ENCODE measurements around the gene ALPK3.
A peak's percentile ranks its signal among the peaks of the same experiment; 100 is the strongest.
"Not testable (repeated sequence)": the region's sequence is repeated elsewhere in the genome, so short reads cannot be mapped to it uniquely, and the experiment has no call there.

ALPK3 gene

DNA sequence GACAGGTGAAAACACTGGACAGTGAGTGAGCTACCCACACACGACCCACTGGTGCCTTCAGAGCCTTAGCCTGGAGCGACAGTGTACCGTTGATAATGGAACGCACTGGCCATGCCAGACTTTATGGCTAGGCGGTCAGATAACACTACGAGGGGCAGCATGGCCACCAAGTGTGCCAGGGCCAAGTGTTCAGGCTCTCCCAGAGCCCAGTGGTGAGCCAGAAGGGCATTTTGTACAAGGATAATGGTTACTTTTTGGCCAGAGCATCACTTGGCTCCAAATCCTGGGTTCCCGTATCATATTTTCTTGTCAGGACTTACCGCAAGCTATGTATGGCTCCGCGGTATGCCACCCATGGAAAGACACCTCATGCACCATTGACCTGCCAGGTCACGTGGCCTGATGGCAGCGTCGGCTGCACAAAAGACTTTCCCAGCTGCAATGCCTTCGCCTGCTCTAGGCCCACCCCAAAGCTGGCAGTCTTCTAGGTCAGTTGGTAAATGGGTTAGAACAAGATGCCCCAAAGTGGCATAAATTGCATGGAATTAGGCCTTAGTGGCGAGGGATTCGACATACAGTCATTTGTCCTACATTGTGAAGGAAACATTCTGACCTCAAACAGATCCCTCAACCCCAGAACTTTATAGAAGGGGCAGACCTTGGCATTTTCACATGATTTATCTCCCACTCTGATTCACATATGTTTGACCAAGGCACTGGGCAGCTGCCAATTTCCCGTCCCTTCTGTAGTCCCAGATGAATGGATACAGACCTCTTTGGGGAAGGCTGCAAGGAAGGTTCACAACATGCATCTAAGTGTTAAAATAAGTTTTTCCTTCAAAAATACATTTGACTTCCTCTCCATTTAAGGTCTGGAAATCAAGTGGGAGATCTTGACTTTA is 55.1 kb downstream of the ALPK3 start:
- DNase-seq (ENCODE audit: low read depth in 2 of 2, low spot score in 1 of 2) = no peak

DNA sequence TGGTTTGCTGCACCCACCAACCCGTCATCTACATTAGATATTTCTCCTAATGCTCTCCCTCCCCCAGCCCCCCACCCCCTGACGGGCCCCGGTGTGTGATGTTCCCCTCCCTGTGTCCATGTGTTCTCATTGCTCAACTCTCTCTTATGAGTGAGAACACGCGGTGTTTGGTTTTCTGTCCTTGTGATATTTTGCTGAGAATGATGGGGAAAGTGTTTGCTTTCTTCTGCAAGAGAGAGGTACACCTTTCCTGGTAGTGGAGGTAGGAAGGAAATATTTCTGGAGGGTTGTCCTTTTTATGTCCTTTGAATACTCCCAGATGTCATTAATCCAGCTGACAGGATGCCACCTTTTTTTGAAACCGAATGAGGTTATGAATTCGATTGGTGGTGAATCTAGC is 56.8 kb downstream of the ALPK3 start:
- DNase-seq (ENCODE audit: low read depth in 2 of 2, low spot score in 1 of 2) = no peak

DNA sequence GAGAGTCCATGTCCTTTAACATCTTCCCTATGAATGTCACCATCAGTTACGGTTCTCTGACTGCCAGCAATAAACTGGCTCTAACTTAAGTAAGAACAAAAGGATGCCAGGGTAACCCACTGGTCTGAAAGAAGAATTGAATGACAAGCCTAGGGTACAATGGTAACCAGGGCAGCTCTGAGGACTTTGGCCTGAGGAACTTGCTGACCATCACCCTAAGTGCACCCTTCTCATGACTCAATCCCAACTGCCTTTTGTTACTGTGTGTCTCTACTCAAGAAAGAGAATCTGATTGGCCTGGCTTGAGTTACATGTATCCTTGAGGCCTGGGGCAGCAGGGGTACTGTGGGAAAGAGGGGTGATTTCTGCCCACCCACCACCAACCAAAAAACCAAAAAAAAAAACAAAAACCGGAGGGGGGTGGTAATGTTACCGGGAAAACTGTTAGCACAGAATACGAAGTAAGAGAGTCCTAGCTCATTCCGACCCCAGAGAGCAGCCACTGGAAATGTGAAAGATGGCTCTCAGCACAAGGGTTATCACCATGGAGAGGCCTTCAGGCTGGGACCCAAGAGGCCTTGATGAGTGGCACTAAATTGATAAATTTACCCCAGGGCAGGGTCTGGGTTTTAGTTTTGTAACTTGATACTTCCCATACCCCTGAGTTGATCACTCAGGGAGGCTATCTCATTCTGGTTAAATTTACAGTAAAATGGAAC is 58.0 kb downstream of the ALPK3 start:
- DNase-seq (ENCODE audit: low read depth in 2 of 2, low spot score in 1 of 2) = no peak

DNA sequence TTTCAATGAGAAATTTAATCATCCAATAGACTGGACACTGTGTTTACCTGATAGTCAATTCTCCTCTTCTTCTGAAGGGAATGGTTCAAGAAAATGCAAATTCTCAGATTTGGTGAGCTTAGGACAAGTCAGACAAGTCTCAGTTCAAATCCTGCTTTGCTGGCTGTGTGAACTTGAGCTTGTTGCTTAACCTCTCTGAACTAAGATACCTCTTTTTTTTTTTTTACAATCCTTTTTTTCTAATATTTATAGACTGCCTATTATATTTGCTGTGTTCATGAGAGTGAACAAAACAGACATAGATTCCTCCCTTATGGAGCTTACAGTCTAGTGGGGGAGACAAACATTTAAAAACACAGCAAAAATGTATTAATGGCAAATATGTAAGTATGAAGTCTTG is 59.1 kb downstream of the ALPK3 start:
- DNase-seq (ENCODE audit: low read depth in 2 of 2, low spot score in 1 of 2) = no peak

DNA sequence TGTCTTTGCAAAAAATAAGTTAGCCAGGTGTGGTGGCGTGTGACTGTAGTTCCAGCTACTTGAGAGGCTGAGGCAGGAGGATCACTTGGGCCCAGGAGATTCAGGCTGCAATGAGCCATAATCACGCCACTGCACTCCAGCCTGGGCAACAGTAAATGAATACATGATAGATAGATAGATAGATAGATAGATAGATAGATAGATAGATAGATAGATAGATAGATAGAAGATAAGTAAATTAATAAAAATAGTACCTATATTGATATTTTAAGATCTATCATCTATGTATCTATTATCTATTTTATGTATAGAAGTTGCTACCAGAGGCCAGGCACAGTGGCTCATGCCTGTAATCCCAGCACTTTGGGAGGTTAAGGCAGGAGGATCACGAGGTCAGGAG is 60.5 kb downstream of the ALPK3 start:
- DNase-seq (ENCODE audit: low read depth in 2 of 2, low spot score in 1 of 2) = not testable (repeated sequence)

DNA sequence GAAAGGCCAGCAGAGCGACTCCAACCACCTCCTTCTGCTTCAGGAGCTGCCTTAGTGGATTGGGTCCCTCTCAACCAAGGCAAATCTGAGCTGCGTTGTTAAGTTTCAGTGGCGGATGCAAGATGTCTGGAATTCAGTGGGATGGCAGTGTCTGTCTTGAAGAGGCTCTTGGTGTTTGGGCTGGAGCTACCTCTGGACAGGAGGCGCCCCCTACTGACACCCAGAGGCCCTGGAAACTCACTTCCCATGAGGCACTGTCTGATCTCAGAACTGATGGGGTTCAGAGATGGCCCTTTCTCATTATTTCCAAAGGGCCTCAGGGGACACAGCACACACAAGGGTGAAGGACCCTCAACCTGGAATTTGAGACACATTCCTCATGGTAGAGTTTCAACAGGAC is 61.3 kb downstream of the ALPK3 start:
- peak; percentile 15 to 22 for DNase-seq (ENCODE audit: low read depth in 2 of 2, low spot score in 1 of 2)

DNA sequence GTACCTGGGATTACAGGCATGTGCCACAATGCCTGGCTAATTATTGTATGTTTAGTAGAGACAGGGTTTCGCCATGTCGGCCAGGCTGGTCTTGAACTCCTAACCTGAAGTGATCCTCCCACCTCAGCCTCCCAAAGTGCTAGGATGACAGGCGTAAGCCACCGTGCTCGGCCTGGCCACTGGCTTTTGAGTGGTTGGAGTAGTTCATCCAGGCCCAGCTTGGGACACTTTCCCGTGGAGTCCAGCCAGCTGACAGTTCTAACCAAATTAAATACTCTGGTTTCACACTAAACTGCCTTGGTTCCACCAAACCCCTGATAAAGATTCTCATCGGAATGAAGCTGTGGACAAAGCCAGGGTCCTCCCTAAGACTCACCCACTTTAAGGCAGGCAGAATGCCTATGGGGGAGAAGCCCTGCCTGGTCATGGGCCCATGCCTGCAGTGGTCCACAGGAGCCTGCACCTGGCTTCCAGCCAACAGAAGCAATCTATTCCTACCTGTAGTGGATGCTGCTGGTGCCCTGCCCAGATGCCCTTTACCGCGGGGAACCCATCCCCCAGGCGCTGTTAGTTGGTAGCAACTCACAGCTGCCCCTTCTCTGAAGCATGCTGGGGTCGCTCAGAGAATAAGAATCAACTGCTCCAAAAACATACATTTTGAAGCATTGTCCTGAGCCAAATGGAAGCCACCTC is 62.1 kb downstream of the ALPK3 start:
- DNase-seq (ENCODE audit: low read depth in 2 of 2, low spot score in 1 of 2) = no peak

DNA sequence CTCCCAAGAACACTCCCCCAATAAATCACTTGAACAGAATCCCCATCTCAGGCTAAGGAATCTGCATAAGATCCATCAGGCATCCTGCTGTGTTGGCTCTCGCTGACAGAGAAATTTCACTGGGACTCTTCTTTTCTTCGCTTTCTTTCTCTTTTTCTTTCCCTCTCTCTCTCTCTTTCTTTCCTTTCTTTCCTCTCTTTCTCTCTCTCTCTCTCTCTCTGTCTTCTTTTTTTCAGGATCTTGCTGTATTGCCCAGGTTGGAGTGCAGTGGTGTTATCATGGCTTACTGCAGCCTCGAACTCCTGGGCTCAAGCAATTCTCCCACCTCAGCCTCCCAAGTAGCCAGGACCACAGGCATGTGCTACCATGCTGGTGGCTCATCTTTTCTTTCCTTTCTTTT is 62.9 kb downstream of the ALPK3 start:
- DNase-seq (ENCODE audit: low read depth in 2 of 2, low spot score in 1 of 2) = no peak

DNA sequence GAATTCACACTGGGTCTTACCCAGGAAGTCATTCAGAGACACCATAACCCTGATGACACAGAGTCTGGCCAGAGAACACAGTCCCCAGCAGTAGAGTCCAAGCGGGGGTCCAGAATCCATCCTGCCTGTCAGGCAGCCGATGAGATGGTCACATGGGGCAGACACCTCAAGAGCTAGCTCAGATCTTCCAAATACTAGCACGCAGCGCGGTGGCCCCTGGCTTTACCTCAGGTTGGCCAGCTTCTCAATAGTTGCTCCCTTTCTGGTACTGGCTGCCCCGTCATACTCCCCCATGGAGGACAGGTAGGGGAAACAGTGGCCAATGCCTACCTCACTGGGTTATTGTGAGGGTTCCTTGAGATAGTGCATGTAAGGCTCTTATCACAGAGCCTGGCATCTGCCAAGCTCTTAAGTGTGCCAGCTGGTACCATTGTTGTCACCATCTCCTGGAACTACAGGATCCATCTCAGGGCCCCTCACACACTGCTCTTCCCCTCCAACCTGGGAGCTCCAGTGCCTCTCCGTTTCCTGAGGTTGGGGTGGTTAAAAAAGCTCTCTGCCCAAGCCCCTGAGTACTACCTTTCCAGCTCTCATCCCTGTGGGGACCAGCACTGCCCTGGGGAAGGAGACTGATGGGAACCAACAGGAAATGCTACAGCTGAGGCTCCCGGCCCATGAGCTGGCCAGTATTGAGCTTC is 63.8 kb downstream of the ALPK3 start:
- no peak for DNase-seq (ENCODE audit: low read depth in 2 of 2, low spot score in 1 of 2)

DNA sequence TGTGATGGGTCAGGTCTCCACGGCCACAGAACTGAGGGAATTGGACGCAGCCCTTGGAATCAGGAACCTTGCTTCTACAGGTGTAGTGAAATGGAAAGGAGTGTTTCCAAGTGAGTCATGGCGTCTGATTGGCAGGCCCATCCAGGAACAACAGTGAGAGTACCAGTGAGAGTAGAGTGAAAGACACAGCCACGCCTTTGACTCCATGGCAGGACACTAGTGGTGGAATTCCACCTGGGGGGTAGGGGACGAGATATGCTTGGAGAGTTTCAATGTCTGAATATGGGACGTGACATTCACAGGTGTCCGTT is 64.3 kb downstream of the ALPK3 start:
- no peak for DNase-seq (ENCODE audit: low read depth in 2 of 2, low spot score in 1 of 2)

DNA sequence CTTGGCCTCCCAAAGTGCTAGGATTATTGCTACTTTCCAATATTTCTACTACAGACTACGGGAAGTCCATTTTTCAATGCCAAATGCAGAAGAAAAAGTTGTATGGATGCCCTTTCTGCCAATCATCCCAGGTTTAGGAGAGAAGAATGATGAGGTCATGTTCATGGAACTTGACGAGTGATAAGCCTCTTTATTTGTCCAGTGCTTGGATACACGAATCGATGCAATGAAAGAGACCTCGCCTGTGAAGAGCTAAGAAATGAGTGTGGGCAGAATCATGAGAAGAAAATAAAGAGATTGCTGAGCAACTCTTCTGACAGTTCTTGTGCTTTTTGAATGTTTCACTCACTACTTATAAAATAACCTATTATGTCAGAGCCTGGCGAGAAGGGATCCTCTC is 66.3 kb downstream of the ALPK3 start:
- no peak for DNase-seq (ENCODE audit: low read depth in 2 of 2, low spot score in 1 of 2)

DNA sequence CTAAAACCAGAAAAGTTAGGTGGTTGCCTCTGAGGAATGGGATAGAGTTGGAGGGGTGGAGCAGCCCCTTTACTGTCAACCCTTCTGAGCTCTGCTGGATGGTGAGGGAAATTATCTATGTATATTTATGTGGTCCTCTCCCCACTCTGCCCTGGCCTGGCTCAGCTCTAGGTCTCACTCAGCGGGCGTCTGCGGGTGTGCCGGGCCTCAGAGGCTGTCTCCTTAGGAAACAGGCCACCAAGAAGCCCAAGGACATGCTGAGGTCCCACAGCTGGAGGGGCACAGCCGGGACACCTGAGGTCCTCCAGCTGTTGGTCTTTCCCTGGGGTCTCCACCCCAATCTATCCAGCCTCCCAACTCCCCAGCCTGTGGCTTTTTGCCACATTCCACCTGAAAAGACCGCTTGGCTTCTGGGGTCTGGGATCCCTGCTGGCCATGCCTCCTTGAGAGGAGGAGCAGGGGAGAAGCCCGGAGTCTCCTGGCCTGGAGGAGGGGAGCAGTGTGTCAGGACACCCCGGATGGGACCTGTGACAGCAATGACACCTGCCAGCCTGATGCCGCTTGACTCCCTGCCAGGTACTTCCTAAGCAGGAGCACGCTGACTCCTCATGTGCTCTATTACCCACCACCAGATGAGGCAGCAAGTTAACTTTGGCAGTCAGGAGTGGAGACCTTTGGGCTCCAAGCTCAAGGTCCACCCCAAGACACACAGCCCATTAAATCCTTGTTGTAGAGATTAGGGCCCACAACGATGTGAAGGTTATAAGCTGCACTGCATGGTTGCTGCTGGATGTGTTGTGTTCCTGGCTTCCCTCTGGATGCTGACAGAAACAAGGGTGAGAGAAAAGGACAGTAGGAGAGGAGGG is 67.0 kb downstream of the ALPK3 start, which contains the start of gene SLC28A1:
SLC28A1 (plus strand) TSS at position 747 of the 866 bp plus-strand sequence. CDS start 3,099 bp downstream, outside the sequence.
- no peak for DNase-seq (ENCODE audit: low read depth in 2 of 2, low spot score in 1 of 2)

DNA sequence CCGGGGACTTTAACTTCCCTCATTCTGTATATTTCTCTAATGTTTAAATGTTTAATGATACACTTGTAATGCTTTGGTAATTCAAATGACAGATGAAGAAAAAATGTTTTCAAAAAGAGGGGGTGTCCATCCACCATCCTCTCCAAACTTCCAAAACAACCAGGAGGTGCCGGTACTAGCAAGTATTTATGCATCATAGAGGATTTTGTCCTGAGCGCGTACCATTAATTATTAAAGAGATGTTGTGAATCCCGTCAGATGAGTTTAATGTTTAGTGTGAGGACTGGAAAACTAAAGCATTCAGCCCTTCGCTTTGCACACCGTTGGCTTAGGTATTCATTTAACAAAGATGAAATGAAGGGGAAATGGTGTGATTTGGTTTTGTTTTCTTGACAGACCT is 68.6 kb downstream of the ALPK3 start:
- DNase-seq (ENCODE audit: low read depth in 2 of 2, low spot score in 1 of 2) = no peak

DNA sequence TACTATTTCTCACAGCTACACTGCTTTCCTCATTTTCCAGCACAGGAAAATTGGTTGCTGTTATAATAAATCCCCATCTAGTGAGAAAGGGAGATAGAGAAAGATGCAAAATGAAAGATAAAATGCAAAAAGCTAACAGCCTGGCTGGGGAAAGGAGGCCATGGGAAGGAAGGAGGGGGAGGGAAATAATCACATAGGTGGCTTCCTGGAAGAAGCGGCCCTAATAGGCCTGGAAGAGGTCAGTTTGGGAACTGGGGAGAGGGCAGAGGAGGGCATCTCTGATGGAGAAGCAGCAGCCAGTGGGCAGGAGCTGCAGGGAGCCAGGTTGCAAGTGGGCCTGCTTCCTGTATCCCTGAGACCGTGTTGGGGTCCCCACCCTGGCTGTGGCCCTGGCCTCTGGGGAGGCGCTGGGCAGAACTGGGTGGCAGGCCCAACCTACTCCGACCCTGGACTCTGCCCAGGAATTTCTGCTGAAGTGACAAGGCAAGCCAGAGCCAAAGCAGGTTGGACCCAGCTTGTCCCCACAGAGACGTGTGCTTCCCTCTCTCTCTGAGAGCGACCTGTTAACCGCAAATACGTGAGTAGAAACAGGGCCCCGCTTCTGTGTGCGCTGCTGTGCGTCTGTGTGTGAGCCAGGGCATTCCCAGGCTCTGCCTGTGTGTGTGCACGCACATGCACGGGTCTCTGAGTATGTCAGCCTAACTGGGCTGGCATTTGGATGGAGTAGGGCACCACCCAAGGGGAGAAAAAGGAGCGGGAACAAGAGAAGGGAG is 69.2 kb downstream of the ALPK3 start:
- no peak for DNase-seq (ENCODE audit: low read depth in 2 of 2, low spot score in 1 of 2)

DNA sequence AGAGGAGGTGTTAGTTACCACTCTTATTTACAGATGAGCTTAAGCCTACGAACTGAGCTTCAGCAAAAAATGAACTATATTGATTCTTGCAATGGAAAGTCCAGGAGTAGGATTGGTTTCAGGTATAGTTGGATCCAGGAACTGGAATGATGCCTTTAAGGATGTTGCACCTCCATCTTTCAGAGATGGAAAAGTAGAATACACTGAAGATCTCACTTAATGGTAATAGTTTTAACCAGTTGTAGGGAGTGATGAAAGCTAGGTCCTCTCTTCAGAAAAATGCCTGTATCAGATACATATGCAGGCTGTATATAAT is 69.8 kb downstream of the ALPK3 start:
- DNase-seq (ENCODE audit: low read depth in 2 of 2, low spot score in 1 of 2) = no peak

DNA sequence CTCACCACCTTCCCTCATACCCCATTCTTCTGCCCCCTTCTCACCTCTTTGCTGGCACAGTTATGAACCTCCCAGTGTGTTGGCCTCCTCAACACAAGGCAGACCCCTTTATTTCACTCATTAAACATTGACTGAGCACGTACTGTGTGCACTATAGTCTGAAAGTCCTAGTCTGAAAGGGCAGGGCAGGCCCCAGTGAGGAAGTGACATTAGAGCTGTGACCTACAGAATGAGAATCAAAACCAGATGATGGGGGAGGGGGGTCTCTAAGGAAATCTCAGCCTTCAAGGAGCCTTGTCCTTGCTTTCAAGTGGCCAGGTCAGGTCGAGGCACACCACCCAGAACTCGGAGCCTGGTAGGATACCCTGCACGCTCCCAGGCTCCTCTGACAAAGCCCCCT is 70.8 kb downstream of the ALPK3 start:
- DNase-seq (ENCODE audit: low read depth in 2 of 2, low spot score in 1 of 2) = no peak

DNA sequence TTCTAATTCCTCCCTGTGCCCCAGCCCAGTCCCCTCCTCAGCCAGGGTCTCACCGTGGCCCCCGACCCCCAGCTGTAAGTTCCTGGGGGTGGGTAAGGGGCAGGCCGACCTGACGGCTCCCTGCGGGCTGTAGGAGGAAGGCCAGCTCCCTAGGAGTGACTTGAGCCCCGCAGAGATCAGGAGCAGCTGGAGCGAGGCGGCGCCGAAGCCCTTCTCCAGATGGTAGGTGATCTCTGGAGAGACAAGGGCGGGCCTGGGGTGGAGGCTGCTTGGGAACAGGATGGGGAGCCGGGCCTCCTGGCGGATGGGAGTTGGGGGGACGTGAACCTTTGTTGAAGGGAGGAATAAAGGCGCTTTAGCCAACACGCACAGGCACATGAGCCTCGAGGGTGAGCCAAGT is 71.5 kb downstream of the ALPK3 start:
- DNase-seq (ENCODE audit: low read depth in 2 of 2, low spot score in 1 of 2) = no peak

DNA sequence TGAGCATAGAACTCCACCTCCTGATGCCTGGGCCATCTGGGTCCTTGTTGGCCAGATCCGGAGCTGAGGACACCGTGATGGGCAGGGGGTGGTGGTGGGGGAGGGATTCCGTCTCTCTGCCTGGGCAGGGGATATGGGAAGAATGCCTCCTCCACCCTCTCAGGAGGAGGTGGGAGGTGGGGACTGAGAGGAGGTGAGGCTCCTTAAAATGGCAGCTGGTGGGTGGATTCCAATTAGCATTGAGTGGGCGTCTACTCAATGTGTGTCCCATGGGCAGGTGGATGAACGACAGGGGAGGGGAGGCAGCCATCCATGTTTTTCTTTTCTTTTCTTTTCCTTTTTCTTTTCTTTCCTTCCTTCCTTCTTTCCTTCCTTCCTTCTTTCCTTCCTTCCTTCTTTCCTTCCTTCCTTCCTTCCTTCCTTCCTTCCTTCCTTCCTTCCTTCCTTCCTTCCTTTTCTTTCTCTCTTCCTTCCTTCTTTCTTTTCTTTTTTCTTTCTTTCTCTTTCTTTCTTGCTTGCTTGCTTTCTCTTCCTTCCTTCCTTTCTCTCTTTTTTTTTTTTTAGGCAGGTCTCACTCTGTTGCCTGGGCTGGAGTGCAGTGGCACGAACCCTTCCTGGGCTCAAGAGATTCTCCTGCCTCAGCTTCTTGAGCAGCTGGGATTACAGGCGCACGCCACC is 72.3 kb downstream of the ALPK3 start:
- DNase-seq (ENCODE audit: low read depth in 2 of 2, low spot score in 1 of 2) = no peak

DNA sequence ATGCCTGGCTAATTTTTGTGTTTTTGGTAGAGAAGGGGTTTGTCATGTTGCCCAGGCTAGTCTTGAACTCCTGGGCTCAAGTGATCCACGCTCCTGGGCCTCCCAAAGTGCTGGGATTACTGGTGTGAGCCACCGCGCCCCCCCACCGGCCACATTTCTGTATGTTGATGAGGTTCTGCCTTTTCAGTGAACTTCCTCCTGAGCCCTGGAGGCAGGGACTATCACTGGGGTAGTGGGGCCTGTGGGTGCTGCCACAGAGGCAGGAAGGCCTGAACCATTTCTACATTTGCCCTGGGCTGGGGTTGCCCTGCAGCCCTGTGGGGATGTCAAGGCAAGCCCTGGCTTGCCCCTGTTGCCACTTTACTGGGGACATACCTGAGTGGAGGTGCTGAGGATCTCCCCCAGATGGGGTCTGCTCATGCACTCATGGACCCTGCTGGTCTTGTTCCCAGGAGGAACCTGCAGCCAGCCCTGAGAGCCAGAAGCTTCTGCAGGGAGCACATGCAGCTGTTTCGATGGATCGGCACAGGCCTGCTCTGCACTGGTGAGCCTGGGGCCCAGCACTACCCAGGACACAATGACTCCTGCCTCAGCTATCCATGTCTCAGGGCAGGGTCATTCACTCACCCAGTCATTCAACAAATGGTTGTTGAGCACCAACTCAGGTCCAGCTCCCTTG is 73.0 kb downstream of the ALPK3 start:
- DNase-seq (ENCODE audit: low read depth in 2 of 2, low spot score in 1 of 2) = no peak
